HCT116 (cell line): Measurements from ENCODE around the gene TANGO6.

ENCODE experiments used
- CEBPB ChIP-seq: IDR thresholded peaks from 2 replicates; pipeline ENCODE4 v1.6.1; 2012; ENCODE audit warnings: low read depth
- CTCF ChIP-seq, 3 experiments: fragments of 200-600 bp in 1 of 3; sonication (generic) in 1 of 3; IDR thresholded peaks in 2 of 3; conservative IDR thresholded peaks in 1 of 3; 2 replicates each; pipeline ENCODE4 v1.5.1; 2012 to 2017; ENCODE audit warnings: low read depth in 2 of 3, low read length in 2 of 3, antibody characterized with exemption in 1 of 3, borderline replicate concordance in 1 of 3, control low read depth in 1 of 3, mild to moderate bottlenecking in 1 of 3, mixed read lengths in 1 of 3, mixed run types in 1 of 3, moderate library complexity in 1 of 3; ENCODE audit not compliant: insufficient read depth in 1 of 3
- EZH2 ChIP-seq: fragments of 200-600 bp; sonication (generic); IDR thresholded peaks from 2 replicates; pipeline ENCODE4 v1.6.1; 2017; ENCODE audit warnings: antibody characterized with exemption, mixed run types
- JUND ChIP-seq: IDR thresholded peaks from 2 replicates; pipeline ENCODE4 v1.6.1; 2012
- YY1 ChIP-seq: IDR thresholded peaks from 2 replicates; pipeline ENCODE4 v1.6.1; 2011; ENCODE audit warnings: low read length, low read depth, moderate library complexity, mild to moderate bottlenecking; ENCODE audit not compliant: insufficient replicate concordance; ENCODE audit errors: extremely low read depth
- ZNF274 ChIP-seq: fragments of 200-500 bp; sonication (Bioruptor generic); IDR thresholded peaks from 2 replicates; pipeline ENCODE4 v1.6.1; 2014; ENCODE audit warnings: mild to moderate bottlenecking, low read depth, low read length, inconsistent platforms

GRCh38 chr16:69095193-69095592 lies 251.9 kb downstream of the TANGO6 start:
- TF ChIP-seq CTCF (IDR thresholded peaks at IDR 0.05 in 2 of 3, conservative IDR thresholded peaks at IDR 0.05 in 1 of 3; ENCODE audit: borderline replicate concordance in 1 of 3, insufficient read depth in 1 of 3, low read depth in 2 of 3, low read length in 2 of 3) = no peak
- TF ChIP-seq CEBPB = no peak
- TF ChIP-seq ZNF274 = no peak
- no peak for TF ChIP-seq YY1
- TF ChIP-seq JUND = no peak
- no peak for TF ChIP-seq EZH2
